Uterus (tissue), 4 donors: ENCODE measurements around the gene CEP83. TPM values are rescaled to one million over a fixed set of nuclear protein-coding genes. Genes with fewer than 3 reads are reported as not detected.

Source experiments
- DNase-seq, 2 donors: peaks; one replicate each; pipeline ENCODE4 v3.0.0-alpha.2; 2019 to 2020
- H3K27ac ChIP-seq, 2 donors: fragments of 200-600 bp; sonication (generic); 1 replicate in 1 of 2; 2 replicates in 1 of 2; pipeline ENCODE4 v1.5.1; 2016 to 2018
- H3K27me3 ChIP-seq, 2 donors: fragments of 200-600 bp; sonication (generic); one replicate each; pipeline ENCODE4 v1.5.1; 2018 to 2019; ENCODE audit warnings: control low read depth in 1 of 2
- H3K36me3 ChIP-seq, 2 donors: fragments of 200-600 bp; sonication (generic); one replicate each; pipeline ENCODE4 v1.5.1; 2019; ENCODE audit warnings: control low read depth in 1 of 2
- H3K4me1 ChIP-seq, 2 donors: fragments of 200-600 bp; sonication (generic); one replicate each; pipeline ENCODE4 v1.5.1; 2018 to 2019; ENCODE audit warnings: control low read depth in 1 of 2
- H3K4me3 ChIP-seq, 2 donors: fragments of 200-600 bp; sonication (generic); 1 replicate in 1 of 2; 2 replicates in 1 of 2; pipeline ENCODE4 v1.5.1; 2018 to 2019; ENCODE audit warnings: mild to moderate bottlenecking in 1 of 2
- H3K9me3 ChIP-seq, 2 donors: fragments of 200-600 bp; sonication (generic); one replicate each; pipeline ENCODE4 v1.5.1; 2019; ENCODE audit warnings: control low read depth in 1 of 2
- POLR2A ChIP-seq, 2 donors: fragments of 450-650 bp; IDR thresholded peaks; one replicate each; pipeline ENCODE4 v1.6.1; 2016; ENCODE audit warnings: antibody characterized with exemption in 2 of 2, mild to moderate bottlenecking in 1 of 2, moderate library complexity in 1 of 2
- intact Hi-C: fragments of 100-400 bp; cut with DNase I; formaldehyde crosslinking; loops from one replicate; pipeline ENCODE4 v1.15.1; 2023; ENCODE audit warnings: low total_unique reads
- total RNA-seq, 4 donors: library from RNA; depleted of rRNA in 3 of 4; stranded (reverse); fragments of >200 nt in 3 of 4; gene quantifications; one replicate each; pipeline versions ENCODE4 v1.1.0 to v1.2.4, GENCODE V29; 2014 to 2023
- TF ChIP-seq, protein P1 (sequence below), 4 experiments: fragments of 200-600 bp in 2 of 4; fragments of 450-650 bp in 2 of 4; sonication (generic) in 2 of 4; IDR thresholded peaks; one replicate each; pipeline ENCODE4 v1.5.1; 2016 to 2019; ENCODE audit warnings: antibody characterized with exemption in 4 of 4, mild to moderate bottlenecking in 2 of 4, moderate library complexity in 1 of 4
- donor health status: DM: yes; HTN: yes; CAD: no.

CEP83 gene
- total RNA-seq, 4 donors from 2014 or later, result 14.7 to 40.7 (median 33.2) TPM

DNA sequence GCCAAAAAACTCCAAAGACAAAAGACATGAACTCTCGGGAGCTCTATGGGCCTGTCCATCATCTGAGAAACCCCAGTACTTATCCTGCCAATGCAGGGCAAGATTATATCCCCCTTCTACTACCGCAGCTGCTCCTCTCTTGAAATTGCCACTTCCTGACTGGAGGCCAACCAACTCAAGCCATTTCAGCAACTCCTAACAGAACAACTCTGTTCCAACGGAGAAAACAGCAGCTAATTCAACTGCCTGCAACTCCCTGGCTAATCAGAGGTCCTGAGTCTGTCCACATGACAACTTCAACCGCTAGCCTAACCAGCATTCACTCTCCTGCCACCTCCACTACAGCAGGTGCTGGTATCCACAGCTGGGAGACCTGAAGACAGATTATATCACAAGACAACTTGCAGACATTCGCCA lies 24.1 kb downstream of the CEP83 start:
- TF ChIP-seq, protein P1, sequence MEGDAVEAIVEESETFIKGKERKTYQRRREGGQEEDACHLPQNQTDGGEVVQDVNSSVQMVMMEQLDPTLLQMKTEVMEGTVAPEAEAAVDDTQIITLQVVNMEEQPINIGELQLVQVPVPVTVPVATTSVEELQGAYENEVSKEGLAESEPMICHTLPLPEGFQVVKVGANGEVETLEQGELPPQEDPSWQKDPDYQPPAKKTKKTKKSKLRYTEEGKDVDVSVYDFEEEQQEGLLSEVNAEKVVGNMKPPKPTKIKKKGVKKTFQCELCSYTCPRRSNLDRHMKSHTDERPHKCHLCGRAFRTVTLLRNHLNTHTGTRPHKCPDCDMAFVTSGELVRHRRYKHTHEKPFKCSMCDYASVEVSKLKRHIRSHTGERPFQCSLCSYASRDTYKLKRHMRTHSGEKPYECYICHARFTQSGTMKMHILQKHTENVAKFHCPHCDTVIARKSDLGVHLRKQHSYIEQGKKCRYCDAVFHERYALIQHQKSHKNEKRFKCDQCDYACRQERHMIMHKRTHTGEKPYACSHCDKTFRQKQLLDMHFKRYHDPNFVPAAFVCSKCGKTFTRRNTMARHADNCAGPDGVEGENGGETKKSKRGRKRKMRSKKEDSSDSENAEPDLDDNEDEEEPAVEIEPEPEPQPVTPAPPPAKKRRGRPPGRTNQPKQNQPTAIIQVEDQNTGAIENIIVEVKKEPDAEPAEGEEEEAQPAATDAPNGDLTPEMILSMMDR (IDR thresholded peaks at IDR 0.05), result no peak
- no peak for TF ChIP-seq POLR2A (IDR thresholded peaks at IDR 0.05)
- peak overlapping the region; percentile 6 to 58 for H3K27ac ChIP-seq
- no peaks in the 10 kb centered on the region for H3K27me3 ChIP-seq
- H3K9me3 ChIP-seq, result peaks cover 0 to 2% of the 10 kb centered on the region in 2 donors
- no peak overlapping the region for H3K4me3 ChIP-seq
- no peaks in the 10 kb centered on the region for H3K36me3 ChIP-seq
- intact Hi-C loops, result no loop called here
- DNase-seq, result no peak
- no peaks in the 10 kb centered on the region for H3K4me1 ChIP-seq

DNA sequence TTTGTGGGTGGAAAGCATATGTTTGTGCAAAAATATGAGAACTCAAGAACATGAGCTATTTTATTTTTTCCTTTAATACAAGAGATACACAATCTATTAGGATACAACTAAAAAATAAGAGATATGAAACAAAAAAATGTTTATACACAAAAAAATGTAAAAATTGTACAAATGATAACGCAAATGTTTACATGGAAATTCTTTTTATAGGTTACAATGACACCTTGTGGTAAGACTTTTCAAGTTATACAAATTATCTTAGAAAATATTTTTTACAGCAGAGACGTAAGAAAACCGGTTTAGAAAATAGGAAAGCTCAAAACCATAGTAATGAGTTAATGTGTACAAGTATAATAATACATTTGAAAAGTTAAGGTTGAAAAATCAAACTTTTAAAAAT lies 25.5 kb downstream of the CEP83 start:
- Histone ChIP-seq H3K27ac (peak overlapping the region in 1 of 2 donors; percentile 48), H3K4me3 (no peak overlapping the region), H3K27me3 (no peaks in the 10 kb centered on the region), H3K36me3 (no peaks in the 10 kb centered on the region), H3K4me1 (no peaks in the 10 kb centered on the region), H3K9me3 (peaks cover 0 to 5% of the 10 kb centered on the region in 2 donors)
- intact Hi-C loops, result no loop called here
- TF ChIP-seq POLR2A (IDR thresholded peaks at IDR 0.05), result no peak
- TF ChIP-seq, protein P1 (IDR thresholded peaks at IDR 0.05), result peak in 2 of 4 experiments; percentile 33
- DNase-seq, result no peak

GRCh38 chr12:94433744-94434143 lies 25.9 kb downstream of the CEP83 start:
- H3K4me3 ChIP-seq, result no peak overlapping the region
- peaks cover 0 to under 1% of the 10 kb centered on the region in 2 donors for H3K4me1 ChIP-seq
- H3K9me3 ChIP-seq, result peaks cover 0 to 5% of the 10 kb centered on the region in 2 donors
- H3K27ac ChIP-seq, result peak overlapping the region in 1 of 2 donors; percentile 48
- H3K27me3 ChIP-seq, result no peaks in the 10 kb centered on the region
- intact Hi-C loops, result no loop called here
- H3K36me3 ChIP-seq, result no peaks in the 10 kb centered on the region
- TF ChIP-seq, protein P1 (IDR thresholded peaks at IDR 0.05), result no peak
- no peak for TF ChIP-seq POLR2A (IDR thresholded peaks at IDR 0.05)
- DNase-seq, result no peak

DNA sequence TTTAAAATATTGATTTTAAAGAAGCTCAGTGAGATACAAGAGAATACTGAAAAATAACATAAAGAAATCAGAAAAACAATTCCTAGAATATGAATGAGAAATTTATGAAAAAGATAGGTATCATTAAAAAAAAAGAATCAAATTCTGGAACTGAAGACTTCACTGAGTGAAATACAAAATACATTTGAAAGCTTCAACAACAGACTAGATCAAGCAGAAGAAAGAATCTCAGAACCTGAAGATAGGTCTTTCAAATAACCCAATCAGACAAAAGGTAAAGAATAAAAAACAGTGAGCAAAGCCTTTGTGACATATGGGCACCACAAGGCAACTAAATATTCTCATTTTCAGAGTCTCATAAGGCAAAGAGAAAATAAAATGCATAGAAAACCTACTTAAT lies 29.4 kb downstream of the CEP83 start:
- intact Hi-C loops, result no loop called here
- Histone ChIP-seq H3K4me1 (peaks cover 0 to 11% of the 10 kb centered on the region in 2 donors), H3K4me3 (no peak overlapping the region), H3K27ac (no peak overlapping the region), H3K9me3 (peaks cover 0 to 5% of the 10 kb centered on the region in 2 donors), H3K27me3 (no peaks in the 10 kb centered on the region), H3K36me3 (no peaks in the 10 kb centered on the region)
- DNase-seq, result no peak
- TF ChIP-seq POLR2A (IDR thresholded peaks at IDR 0.05), result no peak
- TF ChIP-seq, protein P1 (IDR thresholded peaks at IDR 0.05), result no peak

GRCh38 chr12:94429633-94430032 lies 30.0 kb downstream of the CEP83 start:
- TF ChIP-seq POLR2A (IDR thresholded peaks at IDR 0.05), result no peak
- TF ChIP-seq, protein P1 (IDR thresholded peaks at IDR 0.05), result no peak
- Histone ChIP-seq H3K4me1 (peaks cover 0 to 11% of the 10 kb centered on the region in 2 donors), H3K9me3 (peaks cover 0 to 5% of the 10 kb centered on the region in 2 donors), H3K27ac (no peak overlapping the region), H3K4me3 (no peak overlapping the region), H3K36me3 (no peaks in the 10 kb centered on the region), H3K27me3 (no peaks in the 10 kb centered on the region)
- intact Hi-C loops, result no loop called here
- DNase-seq, result no peak
